Heart right ventricle (tissue), 16 donors: Measurements from ENCODE around the gene CBR4. TPM values are rescaled to one million over a fixed set of nuclear protein-coding genes. Genes with fewer than 3 reads are reported as not detected.

Experiments used
- ATAC-seq, 8 donors: fragments of 200-7000 bp; cut with Tn5 transposase; one replicate each; pipeline ENCODE4 v1.9.1; 2020; ENCODE audit warnings: mild to moderate bottlenecking in 8 of 8, moderate library complexity in 8 of 8, moderate number of reproducible peaks in 1 of 8
- DNase-seq, 2 donors: peaks; one replicate each; pipeline ENCODE4 v3.0.0-alpha.2; 2020
- H3K27ac ChIP-seq, 10 donors: fragments of 200-600 bp; sonication (generic) in 2 of 10; one replicate each; pipeline versions ENCODE4 v1.5.0 to v1.8.0; 2020 to 2022; ENCODE audit warnings: mild to moderate bottlenecking in 3 of 10
- H3K27me3 ChIP-seq, 7 donors: fragments of 200-600 bp; one replicate each; pipeline ENCODE4 v1.8.0; 2021 to 2022; ENCODE audit warnings: mild to moderate bottlenecking in 2 of 7
- H3K36me3 ChIP-seq, 9 donors: fragments of 200-600 bp; sonication (generic) in 1 of 9; one replicate each; pipeline versions ENCODE4 v1.5.0 to v1.8.0; 2020 to 2022; ENCODE audit warnings: mild to moderate bottlenecking in 2 of 9
- H3K4me1 ChIP-seq, 9 donors: fragments of 200-600 bp; sonication (generic) in 1 of 9; one replicate each; pipeline versions ENCODE4 v1.5.0 to v1.8.0; 2020 to 2022; ENCODE audit warnings: mild to moderate bottlenecking in 4 of 9
- H3K4me3 ChIP-seq, 10 donors: fragments of 200-600 bp; sonication (generic) in 2 of 10; one replicate each; pipeline versions ENCODE4 v1.5.0 to v1.8.0; 2020 to 2022; ENCODE audit warnings: mild to moderate bottlenecking in 7 of 10, moderate library complexity in 2 of 10
- H3K9me3 ChIP-seq, 11 donors: fragments of 200-600 bp in 10 of 11; sonication (generic) in 2 of 11; one replicate each; pipeline versions ENCODE4 v1.5.0 to v1.8.0; 2013 to 2022; ENCODE audit warnings: mild to moderate bottlenecking in 2 of 11, control low read depth in 1 of 11, moderate library complexity in 1 of 11
- WGBS, 2 donors: extraction: QIAGEN DNeasy Blood & Tissue Kit; methylation state at CpG; one replicate each; pipeline ENCODE4 v1.1.7; 2013; ENCODE audit warnings: inconsistent platforms in 1 of 2; 5-methylcytosine and 5-hydroxymethylcytosine counted together
- intact Hi-C, 10 donors: fragments of 100-400 bp; cut with DNase I; formaldehyde crosslinking; loops; one replicate each; pipeline versions ENCODE4 v1.11.1 to v1.14.2; 2022
- polyA plus RNA-seq, 2 donors: library from polyadenylated mRNA; stranded (reverse); fragments of 200-250 nt; gene quantifications; one replicate each; pipeline ENCODE4 v1.2.3, GENCODE V29; 2013
- total RNA-seq, 10 donors: library from RNA; stranded (reverse); fragmentation: NEBNext Ultra II Directional in 3 of 10; extraction: Animal tissue kit (Norgen Biotek cat#: 25700) in 3 of 10; gene quantifications; one replicate each; pipeline versions ENCODE4 v1.2.1 to v1.2.4, GENCODE V29; 2021 to 2023
- TF ChIP-seq, protein P1 (sequence below), 9 donors: fragments of 200-600 bp; sonication (generic) in 2 of 9; IDR thresholded peaks; one replicate each; pipeline versions ENCODE4 v1.5.0 to v1.8.0; 2021 to 2022; ENCODE audit warnings: antibody characterized with exemption in 9 of 9, mild to moderate bottlenecking in 5 of 9, moderate library complexity in 1 of 9
- donor health status: Arrhythmogenic right ventricular cardiomyopathy.
- donor health status: ischemic (EF 13 %, LVEDD 7.1; RV severe dilation, severe dysfunction).
- donor health status: healthy with polysubstance abuse.
- donor health status: DM: no; HTN: yes; CAD: no.
- donor health status: DM: no; HTN: no; CAD: no.
- donor health status: ischemic (EF 25% LVEDD 6.9; RV normal size, moderate dysfunction).
- donor health status: ischemic (EF 25% LVEDD 5.7; RV mildly dilated, moderate dysfunction).
- donor health status: healthy.
- donor health status: DM: yes; HTN: yes; CAD: no.
- donor health status: Ischemic cardiomyopathy.
- donor health status: ischemic (EF 35%, LVEDD 5.7; RV mildly dilated, moderate dysfunction).
- donor health status: nonischemic (EF 11% LVEDD 7.7; RV severe dilation, severe dysfunction).
- donor health status: DM: yes; HTN: yes; CAD: no.
- donor health status: PGD.
- donor health status: ischemic (EF 29% LVEDD 5.4; RV normal size, mild dysfunction).
- donor health status: nonischemic (EF 23%, LVEDD 6.1; RV moderate dilation, normal function).

The CBR4 gene
- total and polyA plus RNA-seq, 12 donors: 6.8 to 25.3 (median 22.2) TPM

DNA sequence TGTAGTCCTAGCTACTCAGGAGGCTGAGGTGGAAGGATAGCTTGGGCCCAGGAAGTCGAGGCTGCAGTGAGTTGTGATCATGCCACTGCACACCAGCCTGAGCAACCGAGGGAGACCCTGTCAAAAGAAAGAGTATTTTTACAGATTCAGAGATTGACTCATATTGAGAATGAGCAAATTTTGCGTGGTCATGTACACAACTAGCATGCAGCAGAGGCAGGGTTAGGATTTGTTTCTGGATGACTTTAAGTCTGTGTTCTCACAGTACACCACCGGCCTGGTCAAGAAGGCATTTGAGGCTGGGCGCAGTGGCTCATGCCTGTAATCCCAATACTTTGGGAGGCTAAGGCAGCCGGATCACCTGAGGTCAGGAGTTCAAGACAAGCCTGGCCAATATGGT lies 44.8 kb upstream of the CBR4 start:
- no peaks in the 10 kb centered on the region for H3K27me3 ChIP-seq
- no peak overlapping the region for H3K4me3 ChIP-seq
- H3K9me3 ChIP-seq: no peaks in the 10 kb centered on the region
- intact Hi-C loops: no loop called here
- no peak for ATAC-seq
- no peak overlapping the region for H3K27ac ChIP-seq
- H3K36me3 ChIP-seq: no peaks in the 10 kb centered on the region
- H3K4me1 ChIP-seq: peaks cover 12 to 54% (median 44%) of the 10 kb centered on the region in 9 donors
- TF ChIP-seq, protein P1, sequence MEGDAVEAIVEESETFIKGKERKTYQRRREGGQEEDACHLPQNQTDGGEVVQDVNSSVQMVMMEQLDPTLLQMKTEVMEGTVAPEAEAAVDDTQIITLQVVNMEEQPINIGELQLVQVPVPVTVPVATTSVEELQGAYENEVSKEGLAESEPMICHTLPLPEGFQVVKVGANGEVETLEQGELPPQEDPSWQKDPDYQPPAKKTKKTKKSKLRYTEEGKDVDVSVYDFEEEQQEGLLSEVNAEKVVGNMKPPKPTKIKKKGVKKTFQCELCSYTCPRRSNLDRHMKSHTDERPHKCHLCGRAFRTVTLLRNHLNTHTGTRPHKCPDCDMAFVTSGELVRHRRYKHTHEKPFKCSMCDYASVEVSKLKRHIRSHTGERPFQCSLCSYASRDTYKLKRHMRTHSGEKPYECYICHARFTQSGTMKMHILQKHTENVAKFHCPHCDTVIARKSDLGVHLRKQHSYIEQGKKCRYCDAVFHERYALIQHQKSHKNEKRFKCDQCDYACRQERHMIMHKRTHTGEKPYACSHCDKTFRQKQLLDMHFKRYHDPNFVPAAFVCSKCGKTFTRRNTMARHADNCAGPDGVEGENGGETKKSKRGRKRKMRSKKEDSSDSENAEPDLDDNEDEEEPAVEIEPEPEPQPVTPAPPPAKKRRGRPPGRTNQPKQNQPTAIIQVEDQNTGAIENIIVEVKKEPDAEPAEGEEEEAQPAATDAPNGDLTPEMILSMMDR (IDR thresholded peaks at IDR 0.05): no peak
- DNase-seq: no peak
- 95% methylated on average over 6 of the region's 6 CpGs for WGBS, 2 donors

DNA sequence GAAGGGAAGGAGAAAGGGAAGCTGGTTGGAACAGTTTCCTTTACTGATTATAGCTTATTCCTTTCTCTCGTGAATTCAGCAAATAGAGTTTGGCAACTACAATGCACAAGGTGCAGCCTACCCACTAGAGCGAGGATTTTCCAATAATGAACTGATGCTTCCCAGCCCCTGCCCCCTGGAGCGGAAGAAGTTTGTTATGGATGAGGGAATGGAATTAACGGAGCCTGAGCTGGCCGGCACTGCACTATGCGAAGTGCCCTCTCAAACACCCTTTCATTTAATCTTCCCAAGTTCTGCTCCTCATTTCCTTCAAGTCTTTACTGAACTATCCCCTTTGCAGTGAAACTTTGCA lies 42.5 kb upstream of the CBR4 start:
- no peak overlapping the region for H3K4me3 ChIP-seq
- TF ChIP-seq, protein P1 (IDR thresholded peaks at IDR 0.05): no peak
- no peak for DNase-seq
- H3K27me3 ChIP-seq: no peaks in the 10 kb centered on the region
- ATAC-seq: no peak
- no peaks in the 10 kb centered on the region for H3K9me3 ChIP-seq
- H3K4me1 ChIP-seq: peaks cover 11 to 56% (median 35%) of the 10 kb centered on the region in 9 donors
- H3K27ac ChIP-seq: peak overlapping the region in 2 of 10 donors; percentile 20 to 84
- WGBS, 2 donors: 56 to 73% methylated on average over 6 of the region's 6 CpGs
- intact Hi-C loops: no loop called here
- no peaks in the 10 kb centered on the region for H3K36me3 ChIP-seq

GRCh38 chr4:169051761-169052593 lies 41.9 kb upstream of the CBR4 start:
- intact Hi-C loops: no loop called here
- no peaks in the 10 kb centered on the region for H3K36me3 ChIP-seq
- 78 to 80% methylated on average over 10 of the region's 10 CpGs for WGBS, 2 donors
- no peaks in the 10 kb centered on the region for H3K27me3 ChIP-seq
- no peak for ATAC-seq
- H3K9me3 ChIP-seq: no peaks in the 10 kb centered on the region
- TF ChIP-seq, protein P1 (IDR thresholded peaks at IDR 0.05): no peak
- H3K27ac ChIP-seq: peak overlapping the region in 8 of 10 donors; percentile 59 to 89 (median 77)
- DNase-seq: no peak
- no peak overlapping the region for H3K4me3 ChIP-seq
- H3K4me1 ChIP-seq: peaks cover 11 to 52% (median 34%) of the 10 kb centered on the region in 9 donors

DNA sequence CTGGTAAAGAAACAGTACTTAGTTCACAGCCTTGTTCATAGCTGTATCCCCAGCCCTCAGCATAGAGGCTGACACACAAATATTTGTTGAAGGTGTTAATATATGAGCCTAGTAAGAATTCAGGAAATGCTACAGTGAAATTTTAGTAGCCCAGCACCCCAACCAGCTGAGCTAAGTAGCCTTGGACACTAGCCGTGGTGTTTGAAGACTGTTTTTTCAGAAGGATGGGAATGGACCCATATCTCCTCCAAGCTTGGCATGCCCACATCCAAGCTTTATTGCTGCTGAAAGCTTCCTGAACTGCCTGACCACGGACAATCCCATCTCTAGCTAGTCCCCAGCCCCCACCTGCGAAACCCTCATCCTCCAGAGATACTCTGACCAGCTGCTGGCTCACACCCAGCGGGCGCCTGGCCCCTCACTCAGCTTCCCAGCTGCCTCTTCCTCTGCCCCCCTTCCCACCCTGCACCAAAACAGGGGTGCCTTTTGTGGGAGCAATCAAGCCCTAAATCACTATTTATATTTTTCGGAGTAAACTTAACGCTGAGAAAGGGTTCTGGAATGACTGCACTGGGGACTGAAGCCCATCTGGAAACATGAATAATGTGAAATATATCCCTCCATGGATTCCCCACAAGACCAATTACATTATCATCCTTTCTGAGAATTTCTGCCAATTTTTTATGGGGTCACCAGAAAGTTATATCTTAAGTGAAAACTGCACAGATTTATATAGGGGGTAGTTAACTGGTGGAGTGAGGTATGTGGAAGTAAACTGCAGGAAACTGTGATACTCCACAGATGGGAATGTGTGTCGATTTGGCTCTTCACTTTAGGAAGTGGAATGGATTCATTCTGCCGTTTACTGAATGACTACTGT lies 41.1 kb upstream of the CBR4 start:
- intact Hi-C loops: no loop called here
- Histone ChIP-seq H3K27me3 (no peaks in the 10 kb centered on the region), H3K9me3 (no peaks in the 10 kb centered on the region), H3K27ac (peak overlapping the region; percentile 53 to 89 (median 70)), H3K4me3 (no peak overlapping the region), H3K36me3 (no peaks in the 10 kb centered on the region), H3K4me1 (peaks cover 11 to 52% (median 34%) of the 10 kb centered on the region in 9 donors)
- 60 to 68% methylated on average over 9 of the region's 9 CpGs for WGBS, 2 donors
- DNase-seq (no peak), ATAC-seq (peak in 2 of 8 donors; percentile 3 to 10)
- TF ChIP-seq, protein P1 (IDR thresholded peaks at IDR 0.05): no peak
